Activated CD4-positive, alpha-beta memory T cell treated with anti-CD3 and anti-CD28 coated beads, Interleukin-2, amount 10 ng/mL, durations not matched to agents 7 days and 5 days (primary cell): ENCODE results near the gene CLCA1. TPM values are rescaled to one million over a fixed set of nuclear protein-coding genes. Genes with fewer than 3 reads are reported as not detected.

Source experiments
- CTCF ChIA-PET: fragments of 350-600 bp; sonication (Branson Sonifier 250); formaldehyde crosslinking; loops from one replicate; lab custom pipeline; 2021; ENCODE audit warnings: antibody characterized with exemption, inconsistent platforms; lab: Charles Lee
- POLR2A ChIA-PET: fragments of 350-600 bp; sonication (Branson Sonifier 250); formaldehyde crosslinking; loops from one replicate; lab custom pipeline; 2021; ENCODE audit warnings: antibody characterized with exemption; lab: Charles Lee
- DNase-seq: peaks from one replicate; pipeline ENCODE4 v3.0.0-alpha.2; 2020
- H3K27ac Mint-ChIP-seq: one replicate; pipeline ENCODE4 v1.8.0; 2021; ENCODE audit warnings: mild to moderate bottlenecking, mixed read lengths
- H3K27me3 Mint-ChIP-seq: one replicate; pipeline ENCODE4 v1.8.0; 2021; ENCODE audit warnings: mixed read lengths
- H3K36me3 Mint-ChIP-seq: one replicate; pipeline ENCODE4 v1.8.0; 2021; ENCODE audit warnings: low read depth, mixed read lengths
- H3K4me1 Mint-ChIP-seq: one replicate; pipeline ENCODE4 v1.8.0; 2021; ENCODE audit warnings: mixed read lengths
- H3K4me3 Mint-ChIP-seq: one replicate; pipeline ENCODE4 v1.8.0; 2021; ENCODE audit warnings: mild to moderate bottlenecking, mixed read lengths
- H3K9me3 Mint-ChIP-seq: one replicate; pipeline ENCODE4 v1.8.0; 2021; ENCODE audit warnings: mixed read lengths
- total RNA-seq, 2 experiments: library from RNA; stranded (reverse); gene quantifications; one replicate each; pipeline ENCODE4 v1.2.3, GENCODE V29; 2021

Gene CLCA1
- total RNA-seq, 2 experiments from 2014 or later = not detected

GRCh38 chr1:86515597-86515996 is 46.9 kb downstream of the CLCA1 start:
- Mint-ChIP-seq H3K27ac (no peak overlapping the region), H3K9me3 (no peaks in the 10 kb centered on the region), H3K4me1 (no peaks in the 10 kb centered on the region), H3K4me3 (no peak overlapping the region), H3K27me3 (no peaks in the 10 kb centered on the region), H3K36me3 (no peaks in the 10 kb centered on the region)
- DNase-seq = no peak
- ChIA-PET CTCF (interaction anchor here (0.8 to 1.0 kb wide), 2 partner anchors 16 to 228 kb away, joined by 3 read pairs; no protein-coding TSS in a partner anchor), POLR2A (no interaction called here)

DNA sequence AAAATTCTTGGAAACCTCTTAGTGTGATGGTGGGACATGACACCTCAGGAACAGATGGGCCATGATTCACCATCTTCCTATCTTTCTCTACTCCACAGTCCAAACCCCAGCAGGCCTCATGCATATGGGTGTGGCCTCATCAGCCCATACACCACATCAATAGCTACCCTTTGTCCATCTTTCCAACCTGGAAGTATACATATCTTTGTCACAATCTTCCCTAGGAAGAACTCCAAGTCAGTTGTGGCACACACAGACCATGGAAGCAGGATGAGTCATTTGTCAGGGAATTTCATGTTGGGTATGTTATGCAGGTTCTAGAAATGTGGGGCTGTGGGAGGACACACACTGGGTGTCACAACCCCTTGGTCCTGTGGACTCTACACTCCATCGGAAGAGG is 47.6 kb downstream of the CLCA1 start:
- Mint-ChIP-seq H3K9me3 (no peaks in the 10 kb centered on the region), H3K4me3 (no peak overlapping the region), H3K27me3 (no peaks in the 10 kb centered on the region), H3K4me1 (no peaks in the 10 kb centered on the region), H3K36me3 (no peaks in the 10 kb centered on the region), H3K27ac (no peak overlapping the region)
- POLR2A ChIA-PET = no interaction called here
- CTCF ChIA-PET = interaction anchor here (0.8 to 1.6 kb wide), 3 partner anchors 8 to 227 kb away, joined by 3 to 6 read pairs (median 6); no protein-coding TSS in a partner anchor
- DNase-seq = no peak

- POLR2A ChIA-PET = no interaction called here
- Mint-ChIP-seq H3K27ac (no peak overlapping the region), H3K4me3 (no peak overlapping the region), H3K9me3 (no peaks in the 10 kb centered on the region), H3K4me1 (no peaks in the 10 kb centered on the region), H3K36me3 (no peaks in the 10 kb centered on the region), H3K27me3 (no peaks in the 10 kb centered on the region)
- no peak for DNase-seq
- CTCF ChIA-PET = interaction anchor here (1.0 to 1.6 kb wide), 2 partner anchors 9 to 15 kb away, joined by 6 read pairs; no protein-coding TSS in a partner anchor
Measured at GRCh38 chr1:86517336-86517735, 48.6 kb downstream of the CLCA1 start.

DNA sequence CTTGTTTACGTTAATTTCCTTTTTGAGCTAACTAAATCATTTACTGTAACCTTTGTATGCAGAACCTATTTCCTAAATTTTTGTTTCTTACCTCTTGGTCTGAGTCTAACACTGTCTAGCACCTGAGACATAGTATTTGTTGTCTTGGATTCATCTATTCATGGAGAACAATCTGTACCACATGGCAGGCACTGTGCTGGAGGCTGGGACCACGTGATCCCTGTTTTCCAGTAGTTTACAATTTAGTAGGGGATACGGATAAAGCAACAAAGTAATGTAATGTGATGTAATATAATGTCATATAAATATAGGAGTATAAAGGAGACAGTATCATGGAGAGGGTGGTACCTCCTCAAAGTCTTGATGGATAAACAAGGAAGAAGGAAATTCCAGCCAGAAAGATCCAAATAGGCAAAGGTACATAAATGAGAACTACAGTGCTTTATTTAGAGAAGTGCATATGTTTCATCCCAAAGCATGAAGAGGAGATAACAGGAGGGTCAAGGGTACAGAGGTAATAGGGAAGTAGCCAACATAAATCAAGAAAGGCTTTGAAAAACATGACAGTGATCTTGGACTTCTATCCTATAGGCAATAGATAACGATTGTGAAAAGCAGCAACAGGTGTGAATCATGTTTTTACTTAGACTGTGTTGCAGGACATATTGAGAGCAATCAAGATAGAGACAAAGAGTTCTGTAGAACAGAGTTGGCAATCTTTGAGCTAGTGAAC is 52.2 kb downstream of the CLCA1 start:
- Mint-ChIP-seq H3K9me3 (no peaks in the 10 kb centered on the region), H3K36me3 (no peaks in the 10 kb centered on the region), H3K4me3 (no peak overlapping the region), H3K27ac (no peak overlapping the region), H3K4me1 (no peaks in the 10 kb centered on the region), H3K27me3 (peaks cover 2% of the 10 kb centered on the region)
- CTCF ChIA-PET = interaction anchor here (1.4 kb wide), 1 partner anchor 16 kb away, joined by 3 read pairs; no protein-coding TSS in a partner anchor
- no peak for DNase-seq
- POLR2A ChIA-PET = no interaction called here

DNA sequence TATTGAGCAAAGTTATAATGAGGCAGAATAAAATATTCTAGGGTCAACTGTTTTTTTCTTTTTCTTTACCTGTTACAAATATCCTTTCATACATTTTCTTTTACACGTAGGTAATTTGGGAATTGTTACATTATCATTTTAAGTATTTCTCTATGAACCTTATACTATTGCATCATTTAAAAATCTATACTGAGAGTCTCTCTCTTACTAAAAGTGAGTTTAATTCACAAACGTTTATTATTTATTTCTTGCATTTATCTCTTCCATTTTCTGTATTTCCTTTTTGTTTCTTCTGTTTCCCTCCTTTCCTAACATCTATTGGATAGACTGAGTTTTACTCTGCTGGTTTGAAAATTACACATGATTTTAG is 52.8 kb downstream of the CLCA1 start:
- Mint-ChIP-seq H3K9me3 (no peaks in the 10 kb centered on the region), H3K4me3 (no peak overlapping the region), H3K27ac (no peak overlapping the region), H3K27me3 (peaks cover 2% of the 10 kb centered on the region), H3K36me3 (no peaks in the 10 kb centered on the region), H3K4me1 (no peaks in the 10 kb centered on the region)
- CTCF ChIA-PET = interaction anchor here (1.3 to 1.4 kb wide), 2 partner anchors 16 to 21 kb away, joined by 3 read pairs; no protein-coding TSS in a partner anchor
- POLR2A ChIA-PET = no interaction called here
- DNase-seq = no peak

- H3K27me3 Mint-ChIP-seq = peaks cover 2% of the 10 kb centered on the region
- no peak overlapping the region for H3K27ac Mint-ChIP-seq
- H3K4me1 Mint-ChIP-seq = no peaks in the 10 kb centered on the region
- no peak overlapping the region for H3K4me3 Mint-ChIP-seq
- no peak for DNase-seq
- CTCF ChIA-PET = interaction anchor here (1.3 to 1.4 kb wide), 2 partner anchors 17 to 22 kb away, joined by 3 read pairs; no protein-coding TSS in a partner anchor
- no peaks in the 10 kb centered on the region for H3K36me3 Mint-ChIP-seq
- no peaks in the 10 kb centered on the region for H3K9me3 Mint-ChIP-seq
- POLR2A ChIA-PET = no interaction called here
Measured at GRCh38 chr1:86522240-86522639, 53.5 kb downstream of the CLCA1 start.

DNA sequence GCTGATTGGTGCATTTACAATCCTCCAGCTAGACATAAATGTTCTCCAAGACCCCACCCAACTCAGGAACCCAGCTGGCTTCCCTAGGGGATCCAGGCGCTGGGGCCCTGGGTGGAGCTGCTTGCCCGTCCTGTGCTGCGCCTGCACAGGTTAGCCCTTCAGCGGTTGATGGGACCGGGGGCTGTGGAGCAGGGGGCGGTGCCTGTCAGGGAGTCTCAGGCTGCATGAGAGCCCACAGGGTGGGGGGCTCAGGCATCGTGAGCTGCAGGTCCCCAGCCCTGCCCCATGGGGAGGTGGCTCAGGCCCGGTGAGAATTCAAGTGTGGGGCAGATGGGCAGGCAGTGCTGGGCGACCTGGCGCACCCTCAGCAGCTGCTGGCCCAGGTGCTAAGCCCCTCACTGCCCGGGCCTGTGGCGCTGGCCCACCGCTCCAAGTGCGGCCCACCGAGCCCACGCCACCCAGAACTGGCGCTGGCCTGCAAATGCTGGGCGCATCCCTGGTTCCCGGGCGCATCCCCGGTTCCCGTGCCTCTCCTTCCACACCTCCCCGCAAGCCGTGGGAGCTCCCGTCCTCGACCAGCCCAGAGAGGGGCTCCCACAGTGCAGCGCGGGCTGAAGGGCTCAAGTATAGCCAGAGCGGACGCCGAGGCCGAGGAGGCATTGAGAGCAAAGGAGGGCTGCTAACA is 55.1 kb downstream of the CLCA1 start:
- POLR2A ChIA-PET = no interaction called here
- Mint-ChIP-seq H3K4me1 (no peaks in the 10 kb centered on the region), H3K4me3 (no peak overlapping the region), H3K36me3 (no peaks in the 10 kb centered on the region), H3K9me3 (no peaks in the 10 kb centered on the region), H3K27me3 (peaks cover 5% of the 10 kb centered on the region), H3K27ac (no peak overlapping the region)
- CTCF ChIA-PET = no interaction called here
- DNase-seq = no peak

DNA sequence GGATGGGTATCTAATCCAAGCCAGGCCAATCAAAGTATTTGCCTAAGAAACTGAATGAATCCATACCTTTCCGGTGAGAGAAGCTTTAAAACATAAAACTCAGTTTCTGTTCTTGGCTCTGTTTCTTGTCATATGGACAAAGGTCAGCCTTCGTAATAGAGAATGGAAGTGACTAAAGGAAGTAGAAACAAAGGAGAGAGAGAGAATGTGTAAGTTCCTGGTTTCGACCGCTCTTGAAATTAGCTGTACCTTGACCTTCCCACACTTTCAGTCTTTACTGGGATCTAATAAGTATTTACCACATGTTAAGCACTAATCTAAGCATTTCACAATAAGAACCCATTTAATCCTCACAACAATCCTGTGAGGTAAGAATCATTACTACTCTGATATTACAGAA is 58.6 kb downstream of the CLCA1 start:
- no peaks in the 10 kb centered on the region for H3K4me1 Mint-ChIP-seq
- H3K27me3 Mint-ChIP-seq = peaks cover 7% of the 10 kb centered on the region
- H3K9me3 Mint-ChIP-seq = no peaks in the 10 kb centered on the region
- no peak overlapping the region for H3K4me3 Mint-ChIP-seq
- CTCF ChIA-PET = no interaction called here
- H3K27ac Mint-ChIP-seq = no peak overlapping the region
- H3K36me3 Mint-ChIP-seq = no peaks in the 10 kb centered on the region
- POLR2A ChIA-PET = no interaction called here
- DNase-seq = no peak

DNA sequence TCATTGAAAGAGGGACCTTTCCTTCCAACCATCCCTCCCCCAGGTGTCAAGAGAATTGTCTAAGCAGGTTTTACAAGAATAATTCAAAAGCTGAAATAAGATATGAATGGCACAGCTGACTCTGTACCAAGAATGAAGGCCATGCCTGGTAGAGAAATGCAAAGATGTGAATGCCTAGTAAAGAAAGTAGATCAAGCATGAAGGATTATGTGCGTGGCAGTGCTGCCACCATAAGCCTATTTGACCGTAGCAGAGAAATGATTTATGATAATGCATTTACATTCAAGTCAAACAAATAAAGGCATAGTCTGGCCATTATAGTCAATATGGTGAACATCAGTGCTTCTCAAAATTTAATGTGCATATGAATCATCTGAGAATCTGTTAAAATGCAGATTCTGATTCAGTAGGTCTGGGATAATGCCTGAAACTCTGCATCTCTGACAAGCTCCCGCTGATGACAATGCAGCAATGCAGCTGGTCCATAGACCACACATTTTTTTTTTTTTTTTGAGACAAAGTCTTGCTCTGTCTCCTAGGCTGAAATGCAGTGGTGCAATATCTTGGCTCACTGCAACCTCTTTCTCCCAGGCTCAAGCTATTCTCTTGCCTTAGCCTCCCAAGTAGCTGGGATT is 61.6 kb downstream of the CLCA1 start:
- H3K4me3 Mint-ChIP-seq = no peak overlapping the region
- no peaks in the 10 kb centered on the region for H3K4me1 Mint-ChIP-seq
- H3K9me3 Mint-ChIP-seq = no peaks in the 10 kb centered on the region
- H3K36me3 Mint-ChIP-seq = no peaks in the 10 kb centered on the region
- DNase-seq = no peak
- no peak overlapping the region for H3K27ac Mint-ChIP-seq
- CTCF ChIA-PET = interaction anchor here (0.7 kb wide), 1 partner anchor 30 kb away, joined by 4 read pairs; no protein-coding TSS in a partner anchor
- peaks cover 15% of the 10 kb centered on the region for H3K27me3 Mint-ChIP-seq
- POLR2A ChIA-PET = no interaction called here

DNA sequence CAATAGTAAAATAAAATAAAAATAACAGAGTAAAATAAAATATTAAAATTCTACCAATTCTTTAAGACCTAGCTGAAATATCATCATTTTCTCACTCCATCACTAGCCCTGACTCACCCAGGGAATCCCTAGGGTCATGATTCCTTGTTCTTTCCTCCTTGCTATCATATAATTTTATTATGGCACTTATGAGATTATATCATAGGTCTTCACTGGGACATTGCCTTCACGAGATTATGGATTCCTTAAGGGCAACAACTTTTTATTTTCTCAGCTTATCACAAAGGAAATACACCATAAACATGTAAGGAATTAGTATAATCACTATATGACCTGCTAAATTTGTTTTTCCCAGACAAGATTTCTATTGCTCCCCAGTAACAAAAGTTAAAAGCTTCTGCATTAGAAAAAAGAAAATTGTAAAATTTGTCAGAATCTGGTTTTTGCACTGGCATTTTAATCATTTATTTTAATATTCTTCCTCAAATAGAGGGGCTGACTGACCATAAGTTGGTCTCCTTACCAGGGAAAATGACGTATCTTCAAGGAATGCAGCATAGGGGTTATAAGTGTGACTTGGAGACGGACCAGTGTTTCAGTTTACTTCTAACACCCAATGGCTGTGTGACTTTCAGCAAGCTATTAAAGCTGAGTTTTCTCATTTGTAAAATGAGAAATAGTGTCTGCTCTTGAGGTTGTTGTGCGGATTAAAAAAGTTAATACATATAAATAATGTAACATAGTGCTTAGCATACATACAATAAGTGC is 69.4 kb downstream of the CLCA1 start:
- Mint-ChIP-seq H3K4me1 (no peaks in the 10 kb centered on the region), H3K4me3 (no peak overlapping the region), H3K9me3 (no peaks in the 10 kb centered on the region), H3K36me3 (no peaks in the 10 kb centered on the region), H3K27me3 (peaks cover 9% of the 10 kb centered on the region), H3K27ac (no peak overlapping the region)
- ChIA-PET POLR2A (no interaction called here), CTCF (no interaction called here)
- no peak for DNase-seq

GRCh38 chr1:86538775-86539174 is 70.0 kb downstream of the CLCA1 start:
- Mint-ChIP-seq H3K4me3 (no peak overlapping the region), H3K36me3 (no peaks in the 10 kb centered on the region), H3K9me3 (no peaks in the 10 kb centered on the region), H3K27ac (no peak overlapping the region), H3K4me1 (no peaks in the 10 kb centered on the region), H3K27me3 (peaks cover 6% of the 10 kb centered on the region)
- ChIA-PET POLR2A (no interaction called here), CTCF (no interaction called here)
- DNase-seq = no peak

DNA sequence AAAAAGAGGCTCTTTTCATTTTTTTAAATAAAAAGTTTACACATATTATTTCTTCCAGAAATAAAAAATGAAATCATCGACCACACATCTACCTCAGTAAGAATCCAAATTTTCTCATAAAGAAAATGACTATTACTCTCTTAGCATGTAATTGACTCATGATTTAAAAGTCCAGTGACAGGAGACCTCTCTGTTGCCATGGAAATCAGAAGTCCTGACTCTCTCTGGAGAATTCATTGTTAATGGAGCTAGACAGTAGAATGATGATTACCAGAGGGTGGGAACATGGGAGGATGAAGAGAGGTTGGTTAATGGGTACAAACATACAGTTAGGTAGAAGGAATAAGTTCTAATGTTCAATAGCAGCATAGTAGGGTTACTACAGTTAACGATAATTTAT is 73.1 kb downstream of the CLCA1 start:
- no peaks in the 10 kb centered on the region for H3K4me1 Mint-ChIP-seq
- peaks cover 2% of the 10 kb centered on the region for H3K27me3 Mint-ChIP-seq
- ChIA-PET POLR2A (no interaction called here), CTCF (interaction anchor here (1.3 kb wide), 1 partner anchor 22 kb away, joined by 3 read pairs; no protein-coding TSS in a partner anchor)
- H3K9me3 Mint-ChIP-seq = no peaks in the 10 kb centered on the region
- no peak overlapping the region for H3K27ac Mint-ChIP-seq
- H3K36me3 Mint-ChIP-seq = no peaks in the 10 kb centered on the region
- no peak for DNase-seq
- no peak overlapping the region for H3K4me3 Mint-ChIP-seq
